HEK293T (cell line): ENCODE results near the gene DENND4C.
"Not testable (repeated sequence)": the region's sequence is repeated elsewhere in the genome, so short reads cannot be mapped to it uniquely, and the experiment has no call there.

Experiments
- CTCF ChIA-PET: fragments of 350-600 bp; formaldehyde crosslinking; extraction: SDS; loops from one replicate; lab custom pipeline; 2021; ENCODE audit warnings: antibody characterized with exemption, inconsistent platforms; lab: Yijun Ruan, JAX
- POLR2A ChIA-PET: fragments of 350-600 bp; formaldehyde crosslinking; extraction: SDS; loops from one replicate; lab custom pipeline; 2020; ENCODE audit warnings: antibody characterized with exemption, inconsistent platforms; lab: Yijun Ruan, JAX
- DNase-seq: peaks from one replicate; pipeline ENCODE4 v3.0.0; 2012; ENCODE audit warnings: mixed read lengths; ENCODE audit errors: extremely low spot score
- ARNT ChIP-seq: fragments of 450-650 bp; IDR thresholded peaks from 2 replicates; pipeline ENCODE4 v1.6.1; 2017; ENCODE audit warnings: mild to moderate bottlenecking
- BHLHE40 ChIP-seq: fragments of 450-650 bp; IDR thresholded peaks from 2 replicates; pipeline ENCODE4 v1.6.1; 2016; ENCODE audit warnings: mild to moderate bottlenecking, moderate library complexity, borderline replicate concordance
- CTBP1 ChIP-seq: fragments of 450-650 bp; IDR thresholded peaks from 2 replicates; pipeline ENCODE4 v1.6.1; 2016; ENCODE audit warnings: borderline replicate concordance
- ELF4 ChIP-seq: fragments of 450-650 bp; IDR thresholded peaks from 2 replicates; pipeline ENCODE4 v1.6.1; 2017; ENCODE audit warnings: antibody characterized with exemption
- FOXA1 ChIP-seq: fragments of 450-650 bp; IDR thresholded peaks from 2 replicates; pipeline ENCODE4 v1.6.1; 2016; ENCODE audit warnings: mild to moderate bottlenecking
- FOXK2 ChIP-seq: fragments of 450-650 bp; IDR thresholded peaks from 2 replicates; pipeline ENCODE4 v1.6.1; 2016; ENCODE audit warnings: mild to moderate bottlenecking
- FOXM1 ChIP-seq: fragments of 450-650 bp; IDR thresholded peaks from 2 replicates; pipeline ENCODE4 v1.6.1; 2017; ENCODE audit warnings: mild to moderate bottlenecking, borderline replicate concordance
- HDGF ChIP-seq: fragments of 450-650 bp; IDR thresholded peaks from 2 replicates; pipeline ENCODE4 v1.6.1; 2017; ENCODE audit warnings: antibody characterized with exemption, borderline replicate concordance
- L3MBTL2 ChIP-seq: fragments of 450-650 bp; conservative IDR thresholded peaks from 2 replicates; pipeline ENCODE4 v1.6.1; 2016; ENCODE audit warnings: mild to moderate bottlenecking
- LEF1 ChIP-seq: fragments of 450-650 bp; IDR thresholded peaks from 2 replicates; pipeline ENCODE4 v1.6.1; 2017; ENCODE audit warnings: mild to moderate bottlenecking, borderline replicate concordance
- NFRKB ChIP-seq: fragments of 450-650 bp; IDR thresholded peaks from 2 replicates; pipeline ENCODE4 v1.6.1; 2016; ENCODE audit warnings: mild to moderate bottlenecking, moderate library complexity
- SP1 ChIP-seq: fragments of 450-650 bp; IDR thresholded peaks from 2 replicates; pipeline ENCODE4 v1.6.1; 2017
- SUZ12 ChIP-seq: fragments of 450-650 bp; IDR thresholded peaks from 2 replicates; pipeline ENCODE4 v1.6.1; 2016; ENCODE audit warnings: mild to moderate bottlenecking
- TARDBP ChIP-seq: fragments of 450-650 bp; IDR thresholded peaks from 2 replicates; pipeline ENCODE4 v1.6.1; 2016
- ZNF384 ChIP-seq: fragments of 450-650 bp; IDR thresholded peaks from 2 replicates; pipeline ENCODE4 v1.6.1; 2016
- TF ChIP-seq, protein P1 (sequence below): fragments of 450-650 bp; IDR thresholded peaks from 2 replicates; pipeline ENCODE4 v1.6.1; 2016

DENND4C gene

DNA sequence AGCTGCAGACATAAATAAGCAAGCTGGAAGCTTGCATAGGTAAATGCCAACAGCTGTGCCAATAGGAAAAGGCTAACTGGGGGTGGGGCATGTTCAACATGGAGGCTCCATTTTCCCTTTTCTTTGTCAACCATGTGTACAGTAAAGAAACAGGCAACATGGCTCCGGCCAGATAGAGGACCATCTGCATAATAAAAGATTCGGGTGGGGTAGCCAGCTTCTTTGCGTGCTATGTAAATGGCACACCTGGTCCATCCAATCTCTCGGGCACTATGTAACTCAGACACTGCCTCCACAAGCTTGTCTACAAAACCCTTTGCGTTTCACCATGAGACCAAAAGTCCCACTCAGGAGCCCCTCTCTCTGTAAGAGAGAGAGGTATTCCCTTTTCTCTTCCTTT is 41.7 kb upstream of the DENND4C start:
- POLR2A ChIA-PET = no interaction called here
- CTCF ChIA-PET = no interaction called here

DNA sequence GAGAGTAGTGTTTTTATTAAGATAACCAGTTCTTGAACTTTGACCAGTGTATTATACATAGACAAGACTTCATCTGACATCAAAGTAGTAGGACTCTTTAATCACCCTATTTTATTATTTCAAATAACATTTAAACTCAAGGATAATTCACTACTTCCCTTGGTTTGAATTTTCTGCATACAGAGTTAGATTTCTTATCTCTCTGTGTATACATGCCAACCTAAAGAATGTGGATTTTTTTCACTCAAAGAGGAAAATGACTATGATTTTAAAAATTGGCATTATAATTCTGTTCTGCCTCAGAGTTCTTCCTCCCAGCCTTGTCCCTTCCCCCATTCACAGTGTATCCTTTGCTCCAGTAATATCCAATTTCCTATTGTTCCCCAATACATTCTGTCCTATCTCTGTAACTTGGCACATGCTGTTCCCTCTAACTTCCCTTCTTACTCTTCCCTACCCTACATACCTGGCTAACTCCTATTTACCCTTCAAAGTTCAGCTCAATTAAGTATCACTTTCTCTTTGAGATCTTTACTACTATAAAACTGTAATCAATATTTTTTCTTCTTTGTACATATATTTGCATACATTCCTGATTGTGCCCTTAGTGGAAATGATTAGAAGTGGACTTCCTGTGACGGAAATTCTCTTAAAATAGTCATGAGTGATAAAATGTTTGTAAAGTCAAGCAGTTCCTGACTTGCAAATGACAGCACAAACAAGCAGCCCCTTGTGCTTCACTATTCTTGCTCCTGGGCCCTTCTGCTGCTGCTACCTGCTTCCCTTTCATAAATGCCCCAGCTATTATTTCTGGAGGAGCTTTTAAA is 38.1 kb upstream of the DENND4C start:
- no peak for TF ChIP-seq SUZ12
- no peak for TF ChIP-seq LEF1
- TF ChIP-seq NFRKB = no peak
- no peak for TF ChIP-seq TARDBP
- TF ChIP-seq L3MBTL2 = no peak
- TF ChIP-seq, protein P1, sequence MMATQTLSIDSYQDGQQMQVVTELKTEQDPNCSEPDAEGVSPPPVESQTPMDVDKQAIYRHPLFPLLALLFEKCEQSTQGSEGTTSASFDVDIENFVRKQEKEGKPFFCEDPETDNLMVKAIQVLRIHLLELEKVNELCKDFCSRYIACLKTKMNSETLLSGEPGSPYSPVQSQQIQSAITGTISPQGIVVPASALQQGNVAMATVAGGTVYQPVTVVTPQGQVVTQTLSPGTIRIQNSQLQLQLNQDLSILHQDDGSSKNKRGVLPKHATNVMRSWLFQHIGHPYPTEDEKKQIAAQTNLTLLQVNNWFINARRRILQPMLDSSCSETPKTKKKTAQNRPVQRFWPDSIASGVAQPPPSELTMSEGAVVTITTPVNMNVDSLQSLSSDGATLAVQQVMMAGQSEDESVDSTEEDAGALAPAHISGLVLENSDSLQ = no peak
- TF ChIP-seq FOXA1 = no peak
- TF ChIP-seq HDGF = no peak
- TF ChIP-seq CTBP1 = no peak
- no peak for TF ChIP-seq ZNF384
- no peak for TF ChIP-seq ELF4
- TF ChIP-seq FOXK2 = no peak
- no peak for TF ChIP-seq FOXM1
- TF ChIP-seq BHLHE40 = no peak
- no peak for TF ChIP-seq ARNT
- no peak for TF ChIP-seq SP1
- no peak for DNase-seq
- ChIA-PET POLR2A (no interaction called here), CTCF (no interaction called here)

More for the DNA sequence above, 41.7 kb upstream of the DENND4C start:
- no peak for DNase-seq
- TF ChIP-seq TARDBP = no peak
- TF ChIP-seq ZNF384 = no peak
- no peak for TF ChIP-seq L3MBTL2

DNA sequence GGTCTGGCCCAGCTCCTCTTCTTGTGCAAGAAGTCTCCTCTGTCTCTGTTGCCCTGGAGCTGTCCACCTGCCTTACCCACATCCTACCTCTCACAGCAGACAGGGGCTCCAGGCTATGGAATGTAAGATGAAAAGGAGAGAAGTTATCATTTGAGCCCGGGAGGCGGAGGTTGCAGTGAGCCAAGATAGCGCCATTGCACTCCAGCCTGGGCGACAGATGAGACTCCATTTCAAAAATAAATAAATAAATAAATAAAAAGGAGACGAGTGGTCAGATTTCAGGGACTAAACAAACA is 37.5 kb upstream of the DENND4C start:
- no peak for DNase-seq
- TF ChIP-seq ARNT (no peak), NFRKB (no peak)
- CTCF ChIA-PET = no interaction called here
- POLR2A ChIA-PET = no interaction called here

DNA sequence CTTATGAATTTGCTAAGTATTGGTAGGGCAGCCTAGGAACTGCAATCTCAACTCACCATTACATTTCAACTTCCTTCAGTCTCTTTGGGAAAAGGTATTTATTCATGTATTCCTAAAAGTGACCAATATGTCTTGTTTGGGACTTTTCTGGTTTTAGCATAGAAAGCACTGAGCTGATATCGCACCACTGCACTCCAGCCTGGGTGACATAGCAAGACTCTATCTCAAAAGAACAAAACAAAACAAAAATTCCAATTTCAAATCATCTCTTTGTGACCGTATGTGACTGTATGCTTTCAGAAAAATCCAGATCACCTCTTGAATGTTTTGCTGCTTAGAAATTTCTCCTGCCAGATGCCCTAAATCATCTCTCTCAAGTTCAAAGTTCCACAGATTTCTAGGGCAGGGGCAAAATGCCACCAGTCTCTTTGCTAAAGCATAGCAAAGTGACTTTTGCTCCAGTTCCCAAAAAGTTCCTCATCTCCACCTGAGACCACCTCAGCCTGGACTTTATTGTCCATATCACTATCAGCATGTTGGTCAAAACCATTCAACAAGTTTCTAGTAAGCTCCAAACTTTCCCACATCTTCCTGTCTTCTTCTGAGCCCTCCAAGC is 37.0 kb upstream of the DENND4C start:
- DNase-seq, POLR2A ChIA-PET, CTCF ChIA-PET: not testable (repeated sequence)

DNA sequence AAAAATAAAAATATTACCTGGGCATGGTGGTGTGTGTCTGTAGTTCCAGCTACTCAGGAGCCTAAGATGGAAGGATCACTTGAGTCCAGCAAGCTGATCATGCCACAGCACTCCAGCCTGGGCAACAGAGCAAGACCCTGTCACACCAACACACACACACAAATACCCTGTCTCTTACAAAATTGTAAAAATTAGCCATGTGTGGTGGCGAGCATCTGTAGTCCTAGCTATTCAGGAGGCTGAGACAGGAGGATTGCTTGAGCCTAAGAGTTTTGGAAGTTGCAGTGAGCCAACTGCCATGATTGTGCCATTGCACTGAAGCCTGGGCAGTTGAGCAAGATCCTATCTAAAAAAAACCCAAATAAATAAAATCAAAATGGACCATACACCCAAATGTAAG is 32.1 kb upstream of the DENND4C start:
- ChIA-PET POLR2A (no interaction called here), CTCF (no interaction called here)
- TF ChIP-seq, protein P1 = no peak
- TF ChIP-seq ARNT (no peak), FOXM1 (no peak), FOXA1 (no peak), SP1 (no peak)

DNA sequence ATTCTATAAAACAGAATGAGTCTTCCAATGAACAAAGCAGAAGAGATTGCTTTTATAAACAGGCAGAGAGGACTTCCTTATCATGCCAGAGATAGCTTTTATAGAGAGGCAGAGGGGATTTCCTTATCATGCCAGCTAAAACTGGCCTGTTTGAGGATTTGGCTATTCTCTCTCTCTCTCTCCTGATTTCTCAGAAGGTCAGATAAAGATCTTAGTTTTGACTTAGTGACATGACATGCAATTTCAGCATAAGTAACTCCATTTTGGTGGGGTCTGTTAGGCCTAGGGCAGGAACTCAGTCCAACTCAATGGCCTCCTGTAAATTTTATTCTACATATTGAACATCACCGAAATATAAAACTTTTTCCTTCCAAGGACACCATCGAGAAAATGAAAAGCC is 31.5 kb upstream of the DENND4C start:
- POLR2A ChIA-PET = no interaction called here
- CTCF ChIA-PET = interaction anchor here (0.6 kb wide), 1 partner anchor 14 kb away, joined by 5 read pairs; no protein-coding TSS in a partner anchor
- no peak for DNase-seq

More for the DNA sequence above, 32.1 kb upstream of the DENND4C start:
- DNase-seq = no peak

More for the DNA sequence above, 31.5 kb upstream of the DENND4C start:
- TF ChIP-seq L3MBTL2 (no peak), HDGF (no peak), SP1 (no peak), SUZ12 (no peak), LEF1 (no peak), ZNF384 (no peak), NFRKB (no peak), BHLHE40 (no peak), ELF4 (no peak), FOXM1 (no peak), TARDBP (no peak), FOXA1 (no peak), FOXK2 (no peak), ARNT (no peak), CTBP1 (no peak)
- TF ChIP-seq, protein P1 = no peak
